A549 (cell line): ENCODE data around the gene ANKRD6.

Experiments used
- CBX2 ChIP-seq: fragments of 200-600 bp; sonication (generic); IDR thresholded peaks from 2 replicates; pipeline ENCODE4 v1.6.1; 2016; ENCODE audit warnings: low read depth, mild to moderate bottlenecking, borderline replicate concordance
- CHD4 ChIP-seq: fragments of 200-600 bp; sonication (generic); IDR thresholded peaks from 2 replicates; pipeline ENCODE4 v1.6.1; 2016; ENCODE audit warnings: antibody characterized with exemption, mild to moderate bottlenecking, borderline replicate concordance
- CTCF ChIP-seq: fragments of >200 bp; sonication (Bioruptor Twin); formaldehyde crosslinking; IDR thresholded peaks from 3 replicates; pipeline ENCODE4 v1.5.1; 2016
- EP300 ChIP-seq, 2 experiments: fragments of >200 bp; sonication (Bioruptor Twin); formaldehyde crosslinking; IDR thresholded peaks; 2 replicates in 1 of 2; 3 replicates in 1 of 2; pipeline ENCODE4 v1.6.1; 2016 to 2017
- ESRRA ChIP-seq: fragments of 150-350 bp; IDR thresholded peaks from 2 replicates; pipeline ENCODE4 v1.6.1; 2014; ENCODE audit warnings: mild to moderate bottlenecking, low read length, borderline replicate concordance
- HDAC2 ChIP-seq: fragments of 200-600 bp; sonication (generic); IDR thresholded peaks from 2 replicates; pipeline ENCODE4 v1.6.1; 2016
- JUN ChIP-seq, 2 experiments: fragments of >200 bp; sonication (Bioruptor Twin); formaldehyde crosslinking; IDR thresholded peaks; 2 replicates in 1 of 2; 3 replicates in 1 of 2; pipeline ENCODE4 v1.6.1; 2016 to 2017
- MAX ChIP-seq: IDR thresholded peaks from 2 replicates; pipeline ENCODE4 v1.6.1; 2012
- NR3C1 ChIP-seq: fragments of >200 bp; sonication (Bioruptor Twin); formaldehyde crosslinking; IDR thresholded peaks from 3 replicates; pipeline ENCODE4 v1.6.1; 2017
- POLR2A ChIP-seq: IDR thresholded peaks from 2 replicates; pipeline ENCODE4 v1.6.1; 2012; ENCODE audit warnings: mild to moderate bottlenecking, low read length
- RNF2 ChIP-seq: fragments of 200-600 bp; sonication (generic); IDR thresholded peaks from 2 replicates; pipeline ENCODE4 v1.6.1; 2016; ENCODE audit warnings: low read depth, mild to moderate bottlenecking, antibody characterized with exemption, moderate library complexity, borderline replicate concordance
- TP53 ChIP-seq: fragments of 250-450 bp; sonication (Bioruptor Pico); IDR thresholded peaks from 2 replicates; pipeline ENCODE4 v1.5.0; 2021; ENCODE audit warnings: mild to moderate bottlenecking, moderate library complexity

- TF ChIP-seq HDAC2 (no peak), NR3C1 (no peak), ESRRA (no peak), POLR2A (no peak), MAX (no peak), TP53 (no peak), CTCF (no peak), CBX2 (no peak), JUN (IDR thresholded peaks at IDR 0.05) (no peak), RNF2 (no peak), CHD4 (no peak), EP300 (IDR thresholded peaks at IDR 0.05) (no peak)
Measured at GRCh38 chr6:89670935-89671565, 238.1 kb downstream of the ANKRD6 start.
